B cell (primary cell): ENCODE results near the gene FMNL2. TPM values are rescaled to one million over a fixed set of nuclear protein-coding genes. Genes with fewer than 3 reads are reported as not detected.

Source experiments
- ATAC-seq: fragments of 200-7000 bp; cut with Tn5 transposase; one replicate; pipeline ENCODE4 v1.10.0; 2021; ENCODE audit warnings: low read depth, mild to moderate bottlenecking, moderate number of reproducible peaks, moderate library complexity
- CTCF ChIA-PET: fragments of 350-600 bp; sonication (Branson Sonifier 250); formaldehyde crosslinking; loops from one replicate; lab custom pipeline; 2021; ENCODE audit warnings: antibody characterized with exemption, inconsistent platforms; lab: Charles Lee
- POLR2A ChIA-PET: fragments of 350-600 bp; sonication (Branson Sonifier 250); formaldehyde crosslinking; loops from one replicate; lab custom pipeline; 2021; ENCODE audit warnings: antibody characterized with exemption; lab: Charles Lee
- DNase-seq: peaks from one replicate; pipeline ENCODE4 v3.0.0; 2013
- H2AFZ ChIP-seq: 2 replicates; pipeline ENCODE4 v1.6.1; 2012; ENCODE audit warnings: mild to moderate bottlenecking, low read depth, low read length; ENCODE audit not compliant: insufficient read depth, poor library complexity, severe bottlenecking
- H3K27ac ChIP-seq, 2 donors: 1 replicate in 1 of 2; 2 replicates in 1 of 2; pipeline ENCODE4 v1.5.1; 2012 to 2013; ENCODE audit warnings: low read length in 2 of 2, mild to moderate bottlenecking in 2 of 2, moderate library complexity in 1 of 2
- H3K27me3 ChIP-seq, 4 experiments: fragments of 200-600 bp in 1 of 4; sonication (generic) in 1 of 4; replicated peaks in 1 of 4; 1 replicate in 2 of 4; 2 replicates in 2 of 4; pipeline versions ENCODE4 v1.6.1 to v1.7.0; 2013 to 2016; ENCODE audit warnings: low read length in 3 of 4, mild to moderate bottlenecking in 2 of 4, mixed read lengths in 1 of 4, moderate library complexity in 1 of 4; ENCODE audit not compliant: insufficient read depth in 4 of 4, control insufficient read depth in 3 of 4; ENCODE audit errors: control extremely low read depth in 1 of 4
- H3K36me3 ChIP-seq, 2 experiments: replicated peaks in 1 of 2; 1 replicate in 1 of 2; 2 replicates in 1 of 2; pipeline versions ENCODE4 v1.6.1 to v1.7.1; 2013; ENCODE audit warnings: low read length in 1 of 2; ENCODE audit not compliant: insufficient read depth in 2 of 2, control insufficient read depth in 1 of 2; ENCODE audit errors: control extremely low read depth in 1 of 2, extremely low read depth in 1 of 2
- H3K4me1 ChIP-seq, 2 donors: fragments of 200-600 bp in 1 of 2; sonication (generic) in 1 of 2; 1 replicate in 1 of 2; 2 replicates in 1 of 2; pipeline versions ENCODE4 v1.5.1 to v1.6.1; 2013 to 2017; ENCODE audit warnings: low read length in 2 of 2; ENCODE audit not compliant: control insufficient read depth in 2 of 2, insufficient read depth in 2 of 2
- H3K4me2 ChIP-seq: replicated peaks from 2 replicates; pipeline ENCODE3; 2012; ENCODE audit warnings: mild to moderate bottlenecking, low read depth, low read length; ENCODE audit not compliant: poor library complexity, severe bottlenecking
- H3K4me3 ChIP-seq, 5 experiments: fragments of 200-600 bp in 1 of 5; sonication (generic) in 1 of 5; 1 replicate in 3 of 5; 2 replicates in 2 of 5; pipeline versions ENCODE4 v1.5.1 to v1.7.0; 2011 to 2016; ENCODE audit warnings: low read length in 4 of 5, mild to moderate bottlenecking in 4 of 5, low read depth in 2 of 5, control low read depth in 1 of 5, moderate library complexity in 1 of 5; ENCODE audit not compliant: insufficient read depth in 1 of 5; ENCODE audit errors: control extremely low read depth in 1 of 5, extremely low read depth in 1 of 5
- H3K79me2 ChIP-seq: fragments of 200-600 bp; sonication (generic); one replicate; pipeline ENCODE4 v1.6.0; 2016; ENCODE audit warnings: low read length; ENCODE audit not compliant: control insufficient read depth, insufficient read depth
- H3K9ac ChIP-seq: fragments of 200-600 bp; sonication (generic); 2 replicates; pipeline ENCODE4 v1.6.1; 2017; ENCODE audit warnings: mild to moderate bottlenecking, low read length, moderate library complexity
- H3K9me3 ChIP-seq, 3 donors: one replicate each; pipeline versions ENCODE4 v1.6.1 to v1.7.1; 2013; ENCODE audit warnings: low read length in 2 of 3; ENCODE audit not compliant: control insufficient read depth in 2 of 3, insufficient read depth in 1 of 3; ENCODE audit errors: control extremely low read depth in 1 of 3
- H4K20me1 ChIP-seq: 2 replicates; pipeline ENCODE4 v1.6.0; 2012; ENCODE audit warnings: mild to moderate bottlenecking, low read length; ENCODE audit not compliant: insufficient read depth, control insufficient read depth, poor library complexity, severe bottlenecking
- H3K27ac Mint-ChIP-seq: one replicate; pipeline ENCODE4 v1.8.0; 2021; ENCODE audit warnings: mixed read lengths
- H3K27me3 Mint-ChIP-seq: one replicate; pipeline ENCODE4 v1.8.0; 2021; ENCODE audit warnings: mixed read lengths
- H3K4me1 Mint-ChIP-seq: one replicate; pipeline ENCODE4 v1.8.0; 2021; ENCODE audit warnings: mixed read lengths
- H3K4me3 Mint-ChIP-seq: one replicate; pipeline ENCODE4 v1.8.0; 2021; ENCODE audit warnings: mixed read lengths
- H3K9me3 Mint-ChIP-seq: one replicate; pipeline ENCODE4 v1.8.0; 2022; ENCODE audit warnings: mixed read lengths; ENCODE audit not compliant: insufficient read depth
- CTCF ChIP-seq: fragments of 200-600 bp; IDR thresholded peaks from one replicate; pipeline ENCODE4 v1.8.0; 2022; ENCODE audit warnings: antibody characterized with exemption, mild to moderate bottlenecking
- EZH2 ChIP-seq: IDR thresholded peaks from 2 replicates; pipeline ENCODE4 v1.6.1; 2012; ENCODE audit warnings: borderline replicate concordance, low read depth, mild to moderate bottlenecking, moderate library complexity, low read length; ENCODE audit not compliant: insufficient read depth, poor library complexity, severe bottlenecking
- WGBS: methylation state at CpG from one replicate; pipeline ENCODE4 v1.1.5; 2013; ENCODE audit warnings: missing lambda C conversion rate; ENCODE audit not compliant: insufficient coverage; 5-methylcytosine and 5-hydroxymethylcytosine counted together
- intact Hi-C: fragments of 100-400 bp; cut with micrococcal nuclease; formaldehyde crosslinking; loops from one replicate; pipeline ENCODE4 v1.10.0; 2022
- polyA plus RNA-seq: library from polyadenylated mRNA; depleted of rRNA; stranded (reverse); fragments of >200 nt; gene quantifications from 2 replicates; pipeline ENCODE4 v1.2.3, GENCODE V29; 2012
- total RNA-seq, 2 donors: library from RNA; stranded (reverse); fragments of 120-200 nt in 1 of 2; gene quantifications; 1 replicate in 1 of 2; 2 replicates in 1 of 2; pipeline versions ENCODE4 v1.2.3 to v1.2.4, GENCODE V29; 2013 to 2022

The FMNL2 gene
- total and polyA plus RNA-seq, 2 donors (not counting 1 experiment from before 2014, with no cell fraction given), result 0.73 to 8.8 TPM

GRCh38 chr2:152558158-152558984, 223.4 kb downstream of the FMNL2 start:
- Mint-ChIP-seq H3K4me1 (peaks cover 4% of the 10 kb centered on the region), H3K27me3 (no peaks in the 10 kb centered on the region), H3K9me3 (no peaks in the 10 kb centered on the region), H3K4me3 (no peak overlapping the region), H3K27ac (no peak overlapping the region)
- Histone ChIP-seq H3K9me3 (no peaks in the 10 kb centered on the region), H2AFZ (no peak overlapping the region), H3K27me3 (no peaks in the 10 kb centered on the region), H4K20me1 (no peaks in the 10 kb centered on the region), H3K4me2 (no peak overlapping the region), H3K9ac (no peak overlapping the region), H3K79me2 (no peaks in the 10 kb centered on the region), H3K27ac (no peak overlapping the region), H3K36me3 (no peaks in the 10 kb centered on the region), H3K4me1 (no peaks in the 10 kb centered on the region), H3K4me3 (no peak overlapping the region)
- intact Hi-C loops, result no loop called here
- DNase-seq, result no peak
- no peak for ATAC-seq
- CTCF ChIA-PET, result no interaction called here
- TF ChIP-seq EZH2 (no peak), CTCF (no peak)
- POLR2A ChIA-PET, result no interaction called here
- WGBS, result no CpG with 5 or more reads among the region's 7 CpGs

DNA sequence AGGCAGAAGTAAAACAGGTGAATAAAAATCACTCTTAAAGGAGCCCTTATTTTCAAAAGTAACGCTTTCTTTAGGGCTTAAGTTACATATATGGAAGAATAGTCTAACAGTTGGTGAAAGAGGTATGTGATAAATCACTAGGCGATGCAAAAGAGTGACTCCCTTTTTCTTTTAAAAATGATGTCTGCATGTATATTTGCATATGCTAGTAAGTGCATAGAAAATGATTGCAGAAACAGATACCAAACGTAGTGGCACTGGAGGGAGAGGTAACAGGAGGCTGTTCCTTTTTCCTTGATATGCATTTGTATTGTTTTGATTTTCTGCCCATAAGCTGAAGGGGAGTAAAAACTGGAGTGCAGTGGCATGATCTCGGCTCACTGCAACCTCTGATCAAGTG, 224.0 kb downstream of the FMNL2 start:
- Histone ChIP-seq H2AFZ (no peak overlapping the region), H3K4me3 (no peak overlapping the region), H3K36me3 (no peaks in the 10 kb centered on the region), H3K27ac (no peak overlapping the region), H3K4me1 (no peaks in the 10 kb centered on the region), H3K9me3 (no peaks in the 10 kb centered on the region), H3K4me2 (no peak overlapping the region), H3K79me2 (no peaks in the 10 kb centered on the region), H3K9ac (no peak overlapping the region), H4K20me1 (no peaks in the 10 kb centered on the region), H3K27me3 (no peaks in the 10 kb centered on the region)
- ATAC-seq (no peak), DNase-seq (no peak)
- Mint-ChIP-seq H3K27me3 (no peaks in the 10 kb centered on the region), H3K4me3 (no peak overlapping the region), H3K27ac (no peak overlapping the region), H3K9me3 (no peaks in the 10 kb centered on the region), H3K4me1 (peaks cover 4% of the 10 kb centered on the region)
- WGBS, result 43% methylated on average over 3 of the region's 4 CpGs
- no peak for TF ChIP-seq EZH2
- TF ChIP-seq CTCF, result no peak
- CTCF ChIA-PET, result no interaction called here
- POLR2A ChIA-PET, result no interaction called here
- intact Hi-C loops, result no loop called here
